H1 (cell line): ENCODE measurements around the gene TMEM178B. TPM values are rescaled to one million over a fixed set of nuclear protein-coding genes. Genes with fewer than 3 reads are reported as not detected.

Experiments
- CTCF ChIA-PET: fragments of 300-600 bp; sonication (Branson Sonifier 250); formaldehyde crosslinking; loops from one replicate; lab custom pipeline; 2021; ENCODE audit not compliant: partially characterized antibody; lab: Charles Lee
- POLR2A ChIA-PET: fragments of 300-600 bp; sonication (Branson Sonifier 250); formaldehyde crosslinking; loops from one replicate; lab custom pipeline; 2021; ENCODE audit warnings: inconsistent platforms; ENCODE audit not compliant: partially characterized antibody; lab: Charles Lee
- DNase-seq, 2 experiments: peaks; one replicate each; pipeline versions ENCODE4 v3.0.0 to v3.0.0-alpha.2; 2010 to 2022; ENCODE audit warnings: low spot score in 2 of 2, low read depth in 1 of 2, mixed read lengths in 1 of 2
- FAIRE-seq: peaks from 2 replicates; lab custom pipeline; 2011; peaks lifted over from hg19 to GRCh38; lab: Jason Lieb, UNC
- H2AFZ ChIP-seq: 2 replicates; pipeline ENCODE4 v1.8.1; 2012; ENCODE audit warnings: low read length, inconsistent platforms
- H2AK5ac ChIP-seq: 2 replicates; pipeline ENCODE4 v1.6.1; 2013; ENCODE audit warnings: low read depth, low read length
- H2BK120ac ChIP-seq: replicated peaks from 2 replicates; pipeline ENCODE3; 2013; ENCODE audit warnings: low read depth, low read length, inconsistent platforms
- H2BK12ac ChIP-seq: 2 replicates; pipeline ENCODE4 v1.6.1; 2013; ENCODE audit warnings: low read depth, low read length
- H2BK15ac ChIP-seq: 2 replicates; pipeline ENCODE4 v1.6.1; 2013; ENCODE audit warnings: low read length
- H2BK20ac ChIP-seq: 2 replicates; pipeline ENCODE4 v1.6.1; 2013; ENCODE audit warnings: low read length
- H2BK5ac ChIP-seq: 2 replicates; pipeline ENCODE4 v1.6.1; 2013; ENCODE audit warnings: low read depth, low read length
- H3K14ac ChIP-seq: 2 replicates; pipeline ENCODE4 v1.6.1; 2013; ENCODE audit warnings: inconsistent platforms; ENCODE audit not compliant: insufficient read length
- H3K18ac ChIP-seq: 2 replicates; pipeline ENCODE4 v1.6.1; 2013; ENCODE audit warnings: low read length; ENCODE audit errors: extremely low read depth
- H3K23ac ChIP-seq: 2 replicates; pipeline ENCODE4 v1.6.1; 2013; ENCODE audit warnings: inconsistent platforms; ENCODE audit not compliant: insufficient read length
- H3K23me2 ChIP-seq: 2 replicates; pipeline ENCODE4 v1.6.1; 2013; ENCODE audit warnings: low read depth, low read length
- H3K27ac ChIP-seq: 2 replicates; pipeline ENCODE4 v1.6.1; 2011; ENCODE audit warnings: low read depth, low read length, inconsistent platforms
- H3K27me3 ChIP-seq, 4 experiments: replicated peaks in 1 of 4; 1 replicate in 1 of 4; 2 replicates in 3 of 4; pipeline versions ENCODE4 v1.6.1 to v1.8.1; 2011 to 2013; ENCODE audit warnings: low read length in 3 of 4, mild to moderate bottlenecking in 3 of 4, inconsistent platforms in 2 of 4, mixed read lengths in 2 of 4, moderate library complexity in 1 of 4; ENCODE audit not compliant: control insufficient read depth in 3 of 4, insufficient read depth in 3 of 4; ENCODE audit errors: extremely low read depth in 1 of 4
- H3K36me3 ChIP-seq, 4 experiments: 2 replicates each; pipeline versions ENCODE4 v1.6.1 to v1.8.1; 2011 to 2013; ENCODE audit warnings: mild to moderate bottlenecking in 4 of 4, low read length in 3 of 4, moderate library complexity in 2 of 4, control low read depth in 1 of 4, inconsistent platforms in 1 of 4; ENCODE audit not compliant: insufficient read depth in 4 of 4, control insufficient read depth in 2 of 4
- H3K4ac ChIP-seq: replicated peaks from 2 replicates; pipeline ENCODE3; 2013; ENCODE audit warnings: low read length, low read depth, mixed read lengths, inconsistent platforms; ENCODE audit not compliant: insufficient read length
- H3K4me1 ChIP-seq, 4 experiments: replicated peaks in 1 of 4; 1 replicate in 1 of 4; 2 replicates in 3 of 4; pipeline versions ENCODE4 v1.6.1 to v1.8.1; 2011 to 2013; ENCODE audit warnings: low read length in 3 of 4, inconsistent platforms in 2 of 4, mixed read lengths in 1 of 4; ENCODE audit not compliant: insufficient read depth in 4 of 4, control insufficient read depth in 3 of 4
- H3K4me2 ChIP-seq, 2 experiments: 2 replicates each; pipeline versions ENCODE4 v1.6.1 to v1.8.1; 2011 to 2013; ENCODE audit warnings: low read depth in 2 of 2, low read length in 2 of 2, control low read depth in 1 of 2, inconsistent platforms in 1 of 2, mild to moderate bottlenecking in 1 of 2; ENCODE audit not compliant: insufficient read depth in 1 of 2
- H3K4me3 ChIP-seq, 4 experiments: fragments of 200-600, 300-600 bp in 1 of 4; sonication (generic), shearing (Covaris generic), sonication (Bioruptor Twin) in 1 of 4; 2 replicates each; pipeline versions ENCODE4 v1.5.1 to v1.8.1; 2011 to 2016; ENCODE audit warnings: low read length in 4 of 4, low read depth in 3 of 4, control low read depth in 2 of 4, inconsistent platforms in 2 of 4, mild to moderate bottlenecking in 2 of 4, mixed read lengths in 1 of 4, moderate library complexity in 1 of 4; ENCODE audit not compliant: insufficient read depth in 2 of 4; ENCODE audit errors: extremely low read depth in 1 of 4
- H3K56ac ChIP-seq: replicated peaks from 2 replicates; pipeline ENCODE3; 2013; ENCODE audit warnings: low read depth, mild to moderate bottlenecking, mixed read lengths, low read length, inconsistent platforms; ENCODE audit not compliant: insufficient read length
- H3K79me1 ChIP-seq: 2 replicates; pipeline ENCODE4 v1.6.1; 2013; ENCODE audit warnings: low read depth, low read length, control low read depth
- H3K79me2 ChIP-seq, 2 experiments: 2 replicates each; pipeline versions ENCODE4 v1.6.1 to v1.8.1; 2012 to 2013; ENCODE audit warnings: low read length in 2 of 2, mild to moderate bottlenecking in 2 of 2, inconsistent platforms in 1 of 2; ENCODE audit not compliant: insufficient read depth in 2 of 2, control insufficient read depth in 1 of 2
- H3K9ac ChIP-seq, 4 experiments: replicated peaks in 1 of 4; 1 replicate in 1 of 4; 2 replicates in 3 of 4; pipeline versions ENCODE4 v1.6.1 to v1.8.1; 2011 to 2013; ENCODE audit warnings: low read depth in 3 of 4, low read length in 3 of 4, control low read depth in 2 of 4, mild to moderate bottlenecking in 2 of 4, moderate library complexity in 2 of 4, inconsistent platforms in 1 of 4; ENCODE audit errors: extremely low read depth in 1 of 4
- H3K9me3 ChIP-seq, 2 experiments: 2 replicates each; pipeline versions ENCODE4 v1.6.1 to v1.8.1; 2012 to 2013; ENCODE audit warnings: mild to moderate bottlenecking in 2 of 2, moderate library complexity in 2 of 2, control low read depth in 1 of 2, inconsistent platforms in 1 of 2, low read depth in 1 of 2, low read length in 1 of 2, mixed read lengths in 1 of 2; ENCODE audit not compliant: insufficient read depth in 2 of 2
- H4K20me1 ChIP-seq, 2 experiments: replicated peaks in 1 of 2; 2 replicates each; pipeline versions ENCODE3 to v1.8.1; 2011 to 2013; ENCODE audit warnings: inconsistent platforms in 2 of 2, low read length in 2 of 2, mild to moderate bottlenecking in 1 of 2; ENCODE audit not compliant: insufficient read depth in 2 of 2, control insufficient read depth in 1 of 2
- H4K5ac ChIP-seq: 2 replicates; pipeline ENCODE4 v1.6.1; 2013; ENCODE audit warnings: low read length, low read depth, mixed read lengths, inconsistent platforms; ENCODE audit not compliant: insufficient read length
- H4K8ac ChIP-seq: 2 replicates; pipeline ENCODE4 v1.8.0; 2013; ENCODE audit warnings: mild to moderate bottlenecking, moderate library complexity, low read length, inconsistent platforms; ENCODE audit not compliant: insufficient read depth; ENCODE audit errors: extremely low read depth
- H4K91ac ChIP-seq: replicated peaks from 2 replicates; pipeline ENCODE3; 2013; ENCODE audit warnings: low read length, mixed read lengths, inconsistent platforms; ENCODE audit not compliant: insufficient read length
- CBX8 ChIP-seq: fragments of 300-800, 300-1000 bp; sonication (generic); IDR thresholded peaks from 2 replicates; pipeline ENCODE4 v1.7.1; 2016; ENCODE audit warnings: low read depth, low read length, borderline replicate concordance
- JUND ChIP-seq: IDR thresholded peaks from 2 replicates; pipeline ENCODE4 v1.6.1; 2011; ENCODE audit warnings: mild to moderate bottlenecking, improper control_type of control experiment, low read length
- RNF2 ChIP-seq: fragments of 200-900, 300-1000 bp; sonication (generic); IDR thresholded peaks from 2 replicates; pipeline ENCODE4 v1.7.1; 2016; ENCODE audit warnings: borderline replicate concordance, low read depth, mild to moderate bottlenecking, antibody characterized with exemption, low read length; ENCODE audit not compliant: poor library complexity, severe bottlenecking; ENCODE audit errors: missing control alignments
- ZNF274 ChIP-seq: IDR thresholded peaks from 2 replicates; pipeline ENCODE4 v1.7.0; 2012; ENCODE audit warnings: low read length, borderline replicate concordance; ENCODE audit errors: extremely low read depth
- WGBS, 2 experiments: shearing (Covaris generic) in 1 of 2; methylation state at CpG; one replicate each; pipeline versions ENCODE4 v1.1.6 to v1.1.7; 2013 to 2015; ENCODE audit warnings: low lambda C conversion rate in 2 of 2, mixed read lengths in 2 of 2, inconsistent platforms in 1 of 2, low coverage in 1 of 2, missing lambda C conversion rate in 1 of 2; ENCODE audit not compliant: insufficient replicate concordance in 2 of 2, insufficient coverage in 1 of 2, insufficient read length in 1 of 2; ENCODE audit errors: extremely low coverage in 1 of 2, missing lambda C conversion rate in 1 of 2; 5-methylcytosine and 5-hydroxymethylcytosine counted together
- polyA plus RNA-seq, 7 experiments: library from polyadenylated mRNA; depleted of rRNA in 3 of 7; stranded (reverse) in 5 of 7; unstranded in 2 of 7; fragments of >200 nt in 5 of 7; fragments of 200-250 nt in 2 of 7; gene quantifications; 1 replicate in 5 of 7; 2 replicates in 1 of 7; 4 replicates in 1 of 7; pipeline versions ENCODE4 v1.2.1 to v1.2.3, GENCODE V29; 2011 to 2013; ENCODE audit warnings: missing spikeins in 2 of 7, mixed read lengths in 2 of 7
- total RNA-seq: library from RNA; stranded (reverse); fragmentation: NEBNext Ultra II Directional; extraction: Animal tissue kit (Norgen Biotek cat#: 25700); gene quantifications from 2 replicates; pipeline ENCODE4 v1.2.1, GENCODE V29; 2021
- TF ChIP-seq, protein P1 (sequence below): IDR thresholded peaks from 2 replicates; pipeline ENCODE4 v1.6.1; 2011; ENCODE audit warnings: low read length, improper control_type of control experiment

The TMEM178B gene
- total and polyA plus RNA-seq, 2 of the 8 experiments (the other 6 are each of a cell fraction or from before 2014, with no cell fraction given) = 5.3 to 18.1 TPM

DNA sequence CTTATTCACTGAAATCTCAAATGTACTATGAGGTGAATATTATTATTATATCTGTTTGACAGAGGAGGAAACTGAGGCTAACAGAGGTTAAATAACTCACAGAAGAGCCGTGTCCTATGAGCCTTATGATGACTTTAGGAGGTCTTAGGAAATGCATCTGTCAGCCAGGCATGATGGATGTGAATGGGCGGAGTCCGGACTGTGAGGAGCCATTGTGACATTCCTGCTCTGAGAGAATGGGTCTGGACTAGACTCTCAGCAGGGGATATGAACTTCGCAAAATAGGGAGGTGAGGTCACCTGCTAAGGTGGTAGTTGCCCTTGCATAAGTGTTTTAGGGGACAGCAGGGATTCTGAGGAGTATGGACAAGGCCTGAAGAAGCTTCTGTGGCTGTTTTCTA is 153.6 kb downstream of the TMEM178B start:
- Histone ChIP-seq H2BK15ac (no peak overlapping the region), H3K4me3 (no peak overlapping the region)

More for the DNA sequence above, 153.6 kb downstream of the TMEM178B start:
- Histone ChIP-seq H2AFZ (no peak overlapping the region), H3K36me3 (no peaks in the 10 kb centered on the region), H2BK20ac (no peak overlapping the region), H4K91ac (no peak overlapping the region), H2AK5ac (no peak overlapping the region), H3K9me3 (no peaks in the 10 kb centered on the region), H3K27ac (no peak overlapping the region), H3K4ac (no peak overlapping the region), H4K8ac (no peak overlapping the region), H2BK120ac (no peak overlapping the region), H2BK5ac (no peak overlapping the region), H3K9ac (no peak overlapping the region), H4K5ac (no peak overlapping the region), H3K27me3 (no peaks in the 10 kb centered on the region), H3K23me2 (no peaks in the 10 kb centered on the region), H3K23ac (no peak overlapping the region), H3K56ac (no peak overlapping the region), H3K14ac (no peak overlapping the region), H3K79me2 (no peaks in the 10 kb centered on the region), H3K79me1 (peaks cover 2% of the 10 kb centered on the region; the same call in 1 of the 2 replicates), H3K4me2 (no peak overlapping the region), H3K4me1 (peaks cover 0 to under 1% (median 0%) of the 10 kb centered on the region in 4 experiments; a peak in 1 of 7 replicates), H2BK12ac (no peak overlapping the region), H4K20me1 (peaks cover 0 to 2% of the 10 kb centered on the region in 2 experiments), H3K18ac (no peak overlapping the region)
- DNase-seq (no peak), FAIRE-seq (no peak)
- TF ChIP-seq CBX8 (no peak), JUND (no peak), RNF2 (no peak), ZNF274 (no peak)
- TF ChIP-seq, protein P1, sequence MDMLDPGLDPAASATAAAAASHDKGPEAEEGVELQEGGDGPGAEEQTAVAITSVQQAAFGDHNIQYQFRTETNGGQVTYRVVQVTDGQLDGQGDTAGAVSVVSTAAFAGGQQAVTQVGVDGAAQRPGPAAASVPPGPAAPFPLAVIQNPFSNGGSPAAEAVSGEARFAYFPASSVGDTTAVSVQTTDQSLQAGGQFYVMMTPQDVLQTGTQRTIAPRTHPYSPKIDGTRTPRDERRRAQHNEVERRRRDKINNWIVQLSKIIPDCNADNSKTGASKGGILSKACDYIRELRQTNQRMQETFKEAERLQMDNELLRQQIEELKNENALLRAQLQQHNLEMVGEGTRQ = no peak
- CTCF ChIA-PET = interaction anchor here (1.0 to 1.5 kb wide), 5 partner anchors 12 to 156 kb away, joined by 3 to 4 read pairs (median 3); no protein-coding TSS in a partner anchor
- POLR2A ChIA-PET = interaction anchor here (1.0 to 1.6 kb wide), 2 partner anchors 11 to 212 kb away, joined by 3 to 6 read pairs; partner anchors contain the start of gene MRPS33
- 88% methylated on average over 4 of the region's 4 CpGs; no CpG with 5 or more reads in 1 of the 2 experiments for WGBS, 2 experiments
